ENCODE measurements around the gene C3orf22.
"Not testable (repeated sequence)": the region's sequence is repeated elsewhere in the genome, so short reads cannot be mapped to it uniquely, and the experiment has no call there.

C3orf22 gene

DNA sequence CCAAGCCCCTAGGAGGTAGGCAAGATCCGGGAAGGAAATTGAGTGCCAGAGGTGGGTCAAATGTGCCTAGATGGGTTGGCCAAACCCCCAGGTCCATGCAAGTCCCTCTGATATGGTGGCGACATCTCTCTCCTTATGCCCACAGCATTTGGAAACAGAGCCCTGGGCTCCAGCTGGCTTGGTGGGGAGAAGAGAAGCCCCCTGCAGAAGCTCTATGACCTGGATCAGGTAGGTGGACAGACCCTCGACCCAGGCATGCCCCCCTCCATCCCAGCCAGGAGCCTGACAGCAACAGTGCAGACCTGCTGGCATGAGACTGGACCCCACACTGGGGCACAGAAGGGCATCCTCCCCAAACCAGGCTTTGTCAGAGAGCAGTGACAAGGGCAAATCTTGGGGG is 22.6 kb downstream of the C3orf22 start:
- Histone ChIP-seq H3K9ac (ENCODE audit: low read depth in 1 of 2, low read length in 2 of 2) (no peak overlapping the region), H3K4me1 (ENCODE audit: control insufficient read depth in 2 of 2, insufficient read depth in 2 of 2, low read length in 2 of 2) (peaks cover 0 to 3% of the 10 kb centered on the region in 2 donors), H3K36me3 (ENCODE audit: control insufficient read depth in 2 of 2, insufficient read depth in 2 of 2, low read length in 2 of 2) (no peaks in the 10 kb centered on the region), H3K27ac (ENCODE audit: low read depth in 2 of 2, low read length in 2 of 2) (no peak overlapping the region), H3K27me3 (ENCODE audit: control insufficient read depth in 2 of 2, insufficient read depth in 2 of 2, low read length in 2 of 2) (no peaks in the 10 kb centered on the region), H3K9me3 (ENCODE audit: control insufficient read depth in 2 of 2, low read length in 2 of 2) (no peaks in the 10 kb centered on the region), H3K4me3 (ENCODE audit: low read length in 2 of 2) (no peak overlapping the region)

DNA sequence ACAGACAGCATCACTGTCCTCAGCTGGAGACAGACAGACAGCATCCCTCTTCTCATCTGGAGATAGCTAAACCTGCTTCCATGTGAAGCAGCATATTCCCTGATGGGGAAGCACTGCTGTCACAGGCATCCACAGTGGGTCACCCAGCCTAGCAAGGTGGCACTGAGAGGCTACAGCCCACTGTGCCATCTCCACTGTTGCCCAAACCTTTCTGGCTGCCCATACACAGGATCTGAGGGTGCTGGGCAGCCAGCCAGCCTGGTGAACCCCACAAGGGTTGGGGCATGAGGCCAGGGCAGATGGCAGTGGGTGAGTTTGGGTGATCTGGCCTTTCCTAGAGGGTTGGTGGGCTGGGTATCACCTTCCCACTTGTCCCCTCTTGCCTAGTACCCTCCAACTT is 23.1 kb downstream of the C3orf22 start:
- H3K27me3 ChIP-seq (ENCODE audit: control insufficient read depth in 2 of 2, insufficient read depth in 2 of 2, low read length in 2 of 2): no peaks in the 10 kb centered on the region
- H3K27ac ChIP-seq (ENCODE audit: low read depth in 2 of 2, low read length in 2 of 2): no peak overlapping the region
- no peak overlapping the region for H3K4me3 ChIP-seq (ENCODE audit: low read length in 2 of 2)
- no peaks in the 10 kb centered on the region for H3K36me3 ChIP-seq (ENCODE audit: control insufficient read depth in 2 of 2, insufficient read depth in 2 of 2, low read length in 2 of 2)
- H3K9ac ChIP-seq (ENCODE audit: low read depth in 1 of 2, low read length in 2 of 2): no peak overlapping the region
- peaks cover 0 to 3% of the 10 kb centered on the region in 2 donors for H3K4me1 ChIP-seq (ENCODE audit: control insufficient read depth in 2 of 2, insufficient read depth in 2 of 2, low read length in 2 of 2)
- no peaks in the 10 kb centered on the region for H3K9me3 ChIP-seq (ENCODE audit: control insufficient read depth in 2 of 2, low read length in 2 of 2)

DNA sequence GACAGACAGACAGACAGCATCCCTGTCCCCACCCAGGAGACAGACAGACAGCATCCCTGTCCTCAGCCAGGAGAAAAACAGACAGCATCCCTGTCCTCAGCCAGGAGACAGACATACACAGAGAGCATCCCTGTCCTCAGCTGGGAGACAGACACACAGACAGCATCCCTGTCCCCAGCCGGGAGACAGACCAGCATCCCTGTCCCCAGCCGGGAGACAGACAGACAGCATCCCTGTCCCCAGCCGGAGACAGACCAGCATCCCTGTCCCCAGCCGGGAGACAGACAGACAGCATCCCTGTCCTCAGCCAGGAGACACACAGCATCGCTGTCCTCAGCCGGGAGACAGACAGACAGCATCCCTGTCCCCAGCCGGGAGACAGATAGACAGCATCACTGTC is 24.0 kb downstream of the C3orf22 start:
- H3K27me3 ChIP-seq (ENCODE audit: control insufficient read depth in 2 of 2, insufficient read depth in 2 of 2, low read length in 2 of 2); H3K27ac ChIP-seq (ENCODE audit: low read depth in 2 of 2, low read length in 2 of 2); H3K9ac ChIP-seq (ENCODE audit: low read depth in 1 of 2, low read length in 2 of 2); H3K9me3 ChIP-seq (ENCODE audit: control insufficient read depth in 2 of 2, low read length in 2 of 2); H3K4me1 ChIP-seq (ENCODE audit: control insufficient read depth in 2 of 2, insufficient read depth in 2 of 2, low read length in 2 of 2); H3K4me3 ChIP-seq (ENCODE audit: low read length in 2 of 2); H3K36me3 ChIP-seq (ENCODE audit: control insufficient read depth in 2 of 2, insufficient read depth in 2 of 2, low read length in 2 of 2): not testable (repeated sequence)

DNA sequence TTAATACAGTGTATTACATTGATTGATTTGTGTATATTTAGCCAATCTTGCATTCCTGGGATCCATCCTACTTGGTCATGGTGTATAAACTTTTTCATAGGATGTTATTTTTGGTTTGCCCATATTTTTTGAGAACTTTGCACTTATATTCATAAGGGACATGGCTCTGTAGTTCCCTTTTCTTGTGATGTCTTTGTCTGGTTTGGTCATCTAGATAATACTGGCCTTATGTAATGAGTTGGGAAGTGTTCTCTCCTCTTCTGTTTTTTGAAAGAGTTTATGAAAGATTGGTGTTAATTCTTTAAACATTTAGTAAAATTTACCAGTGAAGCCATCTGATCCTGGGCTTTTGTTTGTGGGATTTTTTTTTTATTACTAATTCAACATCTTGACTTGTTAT is 25.2 kb downstream of the C3orf22 start:
- no peak overlapping the region for H3K9ac ChIP-seq (ENCODE audit: low read depth in 1 of 2, low read length in 2 of 2)
- H3K27ac ChIP-seq (ENCODE audit: low read depth in 2 of 2, low read length in 2 of 2): no peak overlapping the region
- H3K4me1 ChIP-seq (ENCODE audit: control insufficient read depth in 2 of 2, insufficient read depth in 2 of 2, low read length in 2 of 2): peaks cover 2 to 3% of the 10 kb centered on the region in 2 donors
- H3K36me3 ChIP-seq (ENCODE audit: control insufficient read depth in 2 of 2, insufficient read depth in 2 of 2, low read length in 2 of 2): no peaks in the 10 kb centered on the region
- no peaks in the 10 kb centered on the region for H3K9me3 ChIP-seq (ENCODE audit: control insufficient read depth in 2 of 2, low read length in 2 of 2)
- no peak overlapping the region for H3K4me3 ChIP-seq (ENCODE audit: low read length in 2 of 2)
- no peaks in the 10 kb centered on the region for H3K27me3 ChIP-seq (ENCODE audit: control insufficient read depth in 2 of 2, insufficient read depth in 2 of 2, low read length in 2 of 2)

DNA sequence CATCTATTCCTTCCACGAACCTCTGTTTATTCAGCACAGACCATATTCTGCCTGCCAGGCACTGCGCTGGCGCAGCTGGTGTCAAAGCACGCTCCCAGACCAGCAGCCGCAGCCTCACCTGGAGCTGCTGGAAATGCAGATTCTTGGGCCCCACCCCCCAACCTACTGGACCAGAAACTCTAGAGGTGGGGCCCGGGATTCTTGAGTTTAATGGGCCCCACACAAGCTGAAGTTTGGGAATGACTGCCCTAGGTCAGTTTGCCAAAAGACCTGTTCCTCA is 27.7 kb downstream of the C3orf22 start:
- Histone ChIP-seq H3K27me3 (ENCODE audit: control insufficient read depth in 2 of 2, insufficient read depth in 2 of 2, low read length in 2 of 2) (no peaks in the 10 kb centered on the region), H3K9me3 (ENCODE audit: control insufficient read depth in 2 of 2, low read length in 2 of 2) (no peaks in the 10 kb centered on the region), H3K4me3 (ENCODE audit: low read length in 2 of 2) (no peak overlapping the region), H3K27ac (ENCODE audit: low read depth in 2 of 2, low read length in 2 of 2) (peak overlapping the region; percentile 27 to 56), H3K36me3 (ENCODE audit: control insufficient read depth in 2 of 2, insufficient read depth in 2 of 2, low read length in 2 of 2) (no peaks in the 10 kb centered on the region), H3K4me1 (ENCODE audit: control insufficient read depth in 2 of 2, insufficient read depth in 2 of 2, low read length in 2 of 2) (peaks cover 0 to 2% of the 10 kb centered on the region in 2 donors), H3K9ac (ENCODE audit: low read depth in 1 of 2, low read length in 2 of 2) (no peak overlapping the region)

DNA sequence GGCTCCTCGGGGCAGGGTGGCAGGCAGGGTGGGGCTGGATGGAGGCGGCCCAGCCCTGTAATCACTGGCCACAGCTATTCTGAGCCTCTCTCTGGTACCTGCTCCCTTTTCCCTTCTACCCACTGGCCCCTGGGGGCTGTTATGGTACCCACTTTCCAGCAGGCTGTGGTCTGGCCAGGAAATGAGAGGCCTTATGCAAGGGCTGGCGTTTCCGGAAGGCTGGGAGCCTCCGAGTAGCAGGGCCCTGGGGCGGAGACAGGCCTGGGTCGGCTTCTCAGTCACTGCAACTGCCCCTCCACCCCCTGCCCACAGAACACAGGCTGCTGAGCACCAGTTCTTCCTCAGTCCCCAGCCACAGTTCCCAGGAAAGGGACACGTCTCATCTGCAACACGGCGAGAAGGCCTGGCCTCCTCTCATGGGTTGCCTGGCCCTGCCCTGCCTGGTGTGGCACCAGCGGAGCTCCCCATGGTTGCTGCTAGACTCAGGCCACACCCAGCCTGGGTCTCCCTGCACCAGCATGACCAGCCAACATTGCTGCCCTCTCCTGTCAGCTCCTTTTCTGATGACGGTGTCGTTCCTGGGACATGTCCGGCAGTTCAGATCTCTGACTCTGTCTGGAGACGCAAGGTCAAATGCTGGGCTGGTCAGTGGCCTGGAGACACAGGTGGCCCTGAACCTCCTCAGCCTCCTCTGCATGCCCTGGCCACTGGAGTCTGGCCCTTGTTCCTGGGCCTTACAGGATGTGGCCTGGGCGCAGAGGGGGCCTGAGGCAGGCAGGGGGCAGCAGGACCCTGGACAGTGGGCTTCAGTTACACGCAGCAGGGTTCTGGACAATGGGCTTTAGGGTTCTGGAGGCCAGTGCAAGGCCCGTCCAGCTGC is 28.3 kb downstream of the C3orf22 start:
- Histone ChIP-seq H3K36me3 (ENCODE audit: control insufficient read depth in 2 of 2, insufficient read depth in 2 of 2, low read length in 2 of 2) (no peaks in the 10 kb centered on the region), H3K9ac (ENCODE audit: low read depth in 1 of 2, low read length in 2 of 2) (no peak overlapping the region), H3K9me3 (ENCODE audit: control insufficient read depth in 2 of 2, low read length in 2 of 2) (no peaks in the 10 kb centered on the region), H3K4me1 (ENCODE audit: control insufficient read depth in 2 of 2, insufficient read depth in 2 of 2, low read length in 2 of 2) (peaks cover 0 to 2% of the 10 kb centered on the region in 2 donors), H3K27ac (ENCODE audit: low read depth in 2 of 2, low read length in 2 of 2) (peak overlapping the region; percentile 29 to 56), H3K4me3 (ENCODE audit: low read length in 2 of 2) (no peak overlapping the region), H3K27me3 (ENCODE audit: control insufficient read depth in 2 of 2, insufficient read depth in 2 of 2, low read length in 2 of 2) (no peaks in the 10 kb centered on the region)

DNA sequence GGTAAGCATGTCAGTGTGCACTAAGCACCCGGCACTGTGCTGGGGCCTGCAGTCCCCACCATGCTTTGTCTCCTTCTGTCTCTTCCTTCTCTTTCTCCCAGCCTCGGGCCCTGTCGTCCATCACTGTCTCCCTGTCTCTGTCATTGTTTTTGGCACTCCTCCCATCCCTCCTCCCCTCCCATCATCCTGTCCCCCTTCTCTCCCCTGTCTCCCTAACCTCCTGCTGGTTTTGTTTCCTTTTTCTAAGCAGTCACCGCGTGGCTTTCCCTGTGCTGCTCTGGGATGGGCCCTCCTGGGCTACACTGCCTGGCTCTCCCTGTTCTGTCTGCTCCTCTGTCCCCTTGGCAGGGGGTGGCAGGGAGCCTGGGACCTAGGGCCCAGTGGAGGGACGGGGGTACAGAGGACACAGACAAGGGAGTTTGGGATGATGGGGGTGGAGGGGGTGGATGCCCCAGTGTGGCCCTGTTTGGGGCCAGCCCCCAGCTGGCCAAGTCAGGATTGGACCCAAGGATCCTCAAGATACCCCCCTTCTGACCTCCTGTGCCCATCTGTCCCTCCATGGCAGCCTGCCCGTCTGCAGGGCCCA is 29.1 kb downstream of the C3orf22 start:
- Histone ChIP-seq H3K4me3 (ENCODE audit: low read length in 2 of 2) (no peak overlapping the region), H3K4me1 (ENCODE audit: control insufficient read depth in 2 of 2, insufficient read depth in 2 of 2, low read length in 2 of 2) (peaks cover 4 to 5% of the 10 kb centered on the region in 2 donors), H3K36me3 (ENCODE audit: control insufficient read depth in 2 of 2, insufficient read depth in 2 of 2, low read length in 2 of 2) (no peaks in the 10 kb centered on the region), H3K27ac (ENCODE audit: low read depth in 2 of 2, low read length in 2 of 2) (peak overlapping the region; percentile 29 to 56), H3K9me3 (ENCODE audit: control insufficient read depth in 2 of 2, low read length in 2 of 2) (no peaks in the 10 kb centered on the region), H3K27me3 (ENCODE audit: control insufficient read depth in 2 of 2, insufficient read depth in 2 of 2, low read length in 2 of 2) (no peaks in the 10 kb centered on the region), H3K9ac (ENCODE audit: low read depth in 1 of 2, low read length in 2 of 2) (no peak overlapping the region)

DNA sequence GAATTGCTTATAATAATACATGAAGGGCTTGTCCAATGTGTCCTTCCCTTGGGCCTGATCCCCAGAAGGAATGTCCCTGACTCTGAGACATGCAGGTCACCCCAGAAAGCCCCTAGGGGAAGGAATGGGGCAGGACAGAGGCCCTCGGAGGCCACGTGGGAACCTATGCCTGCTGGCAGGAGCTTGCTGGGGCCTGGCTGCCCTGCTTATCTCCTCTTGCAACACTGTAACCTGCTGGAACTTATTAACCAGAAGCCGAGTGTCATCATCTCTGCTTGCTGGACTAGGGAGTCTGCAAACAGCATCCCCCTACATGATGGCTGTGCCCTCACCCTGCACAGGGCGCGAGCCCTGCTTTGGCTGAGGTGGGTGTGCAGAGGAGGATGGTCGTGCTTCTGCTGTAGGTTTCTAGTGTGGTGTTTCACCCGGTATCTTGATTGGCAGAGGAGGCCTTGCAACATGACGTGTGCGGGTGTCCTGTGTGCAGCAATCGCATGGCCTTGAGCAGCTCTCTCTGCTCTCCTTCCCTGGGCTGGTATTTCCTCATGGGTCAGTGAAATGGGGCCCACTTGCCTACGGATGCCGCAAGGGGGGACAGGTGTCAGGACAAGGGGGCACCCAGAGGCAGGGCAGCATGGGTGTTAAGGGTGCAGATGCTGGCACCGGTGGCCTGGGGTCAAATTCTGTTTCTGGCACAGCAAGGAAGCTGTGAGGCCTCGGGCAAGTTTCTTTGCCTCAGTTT is 29.8 kb downstream of the C3orf22 start:
- Histone ChIP-seq H3K27ac (ENCODE audit: low read depth in 2 of 2, low read length in 2 of 2) (no peak overlapping the region), H3K4me3 (ENCODE audit: low read length in 2 of 2) (no peak overlapping the region), H3K27me3 (ENCODE audit: control insufficient read depth in 2 of 2, insufficient read depth in 2 of 2, low read length in 2 of 2) (no peaks in the 10 kb centered on the region), H3K9me3 (ENCODE audit: control insufficient read depth in 2 of 2, low read length in 2 of 2) (no peaks in the 10 kb centered on the region), H3K9ac (ENCODE audit: low read depth in 1 of 2, low read length in 2 of 2) (no peak overlapping the region), H3K4me1 (ENCODE audit: control insufficient read depth in 2 of 2, insufficient read depth in 2 of 2, low read length in 2 of 2) (peaks cover 6% of the 10 kb centered on the region in 2 donors), H3K36me3 (ENCODE audit: control insufficient read depth in 2 of 2, insufficient read depth in 2 of 2, low read length in 2 of 2) (no peaks in the 10 kb centered on the region)

DNA sequence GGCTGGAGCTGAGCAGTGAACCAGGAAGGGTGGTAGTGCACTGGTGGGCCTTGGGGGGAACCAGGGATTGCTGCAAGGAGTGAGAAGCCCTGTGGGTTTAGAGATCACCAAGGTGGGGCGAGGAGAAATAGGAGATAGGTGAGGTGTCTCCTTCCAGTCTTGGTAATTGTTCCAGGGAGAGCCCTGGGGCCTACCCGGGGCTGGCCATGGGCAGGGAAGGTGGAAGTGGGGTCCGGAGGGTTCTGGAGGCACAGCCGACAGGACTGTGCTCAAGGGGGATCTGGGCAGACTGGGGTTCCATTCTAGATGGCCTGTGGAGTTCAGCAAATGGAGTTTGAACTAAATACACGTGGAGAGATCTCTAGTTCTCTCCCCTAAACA is 30.3 kb downstream of the C3orf22 start:
- peaks cover 11% of the 10 kb centered on the region in 2 donors for H3K4me1 ChIP-seq (ENCODE audit: control insufficient read depth in 2 of 2, insufficient read depth in 2 of 2, low read length in 2 of 2)
- H3K4me3 ChIP-seq (ENCODE audit: low read length in 2 of 2): no peak overlapping the region
- no peaks in the 10 kb centered on the region for H3K36me3 ChIP-seq (ENCODE audit: control insufficient read depth in 2 of 2, insufficient read depth in 2 of 2, low read length in 2 of 2)
- H3K9me3 ChIP-seq (ENCODE audit: control insufficient read depth in 2 of 2, low read length in 2 of 2): no peaks in the 10 kb centered on the region
- no peak overlapping the region for H3K9ac ChIP-seq (ENCODE audit: low read depth in 1 of 2, low read length in 2 of 2)
- H3K27me3 ChIP-seq (ENCODE audit: control insufficient read depth in 2 of 2, insufficient read depth in 2 of 2, low read length in 2 of 2): peaks cover 0 to 2% of the 10 kb centered on the region in 2 donors
- no peak overlapping the region for H3K27ac ChIP-seq (ENCODE audit: low read depth in 2 of 2, low read length in 2 of 2)

DNA sequence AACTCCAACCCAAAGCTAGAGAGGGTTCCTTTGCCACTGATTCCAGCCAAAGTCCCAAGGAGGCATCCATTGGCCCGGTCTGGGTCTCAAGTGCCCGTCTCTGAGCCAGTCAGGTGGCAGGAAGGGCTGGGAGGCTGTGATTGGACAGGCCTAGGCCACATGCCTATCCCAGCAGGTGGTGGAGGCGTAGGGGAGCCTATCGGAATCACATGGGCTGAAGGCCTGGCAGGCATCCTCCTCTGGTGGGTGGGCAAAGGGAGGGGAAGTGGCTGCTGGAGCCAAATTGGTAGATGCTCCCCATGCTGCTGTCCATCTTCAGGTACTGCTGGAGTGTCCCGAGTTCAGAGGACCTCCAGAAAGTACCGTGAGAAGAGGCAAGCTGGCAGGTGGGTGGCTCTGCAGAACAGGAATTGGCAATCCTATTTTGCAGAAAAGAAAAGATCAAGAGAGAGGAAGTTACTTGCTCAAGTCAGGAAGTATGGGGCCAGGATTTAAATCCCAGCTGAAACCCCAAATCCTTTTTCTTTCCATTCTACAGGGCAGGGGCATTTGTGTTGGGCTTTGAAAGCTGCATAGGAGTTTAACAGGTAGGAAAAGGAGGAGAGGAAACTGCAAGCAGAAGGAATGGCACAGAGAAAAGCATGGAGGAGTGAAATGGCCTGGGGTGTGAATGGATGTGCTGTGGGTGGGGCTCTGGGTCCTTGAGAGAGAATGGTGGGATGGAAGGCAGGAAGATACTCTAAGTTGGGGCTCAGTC is 31.1 kb downstream of the C3orf22 start:
- no peaks in the 10 kb centered on the region for H3K9me3 ChIP-seq (ENCODE audit: control insufficient read depth in 2 of 2, low read length in 2 of 2)
- no peak overlapping the region for H3K4me3 ChIP-seq (ENCODE audit: low read length in 2 of 2)
- peaks cover 2 to 5% of the 10 kb centered on the region in 2 donors for H3K27me3 ChIP-seq (ENCODE audit: control insufficient read depth in 2 of 2, insufficient read depth in 2 of 2, low read length in 2 of 2)
- H3K27ac ChIP-seq (ENCODE audit: low read depth in 2 of 2, low read length in 2 of 2): no peak overlapping the region
- peaks cover 14% of the 10 kb centered on the region in 2 donors for H3K4me1 ChIP-seq (ENCODE audit: control insufficient read depth in 2 of 2, insufficient read depth in 2 of 2, low read length in 2 of 2)
- H3K36me3 ChIP-seq (ENCODE audit: control insufficient read depth in 2 of 2, insufficient read depth in 2 of 2, low read length in 2 of 2): no peaks in the 10 kb centered on the region
- no peak overlapping the region for H3K9ac ChIP-seq (ENCODE audit: low read depth in 1 of 2, low read length in 2 of 2)

All from mucosa of rectum (tissue), 2 donors.